IMR-90 (cell line): Measurements from ENCODE around the gene LRRC8C. TPM values are rescaled to one million over a fixed set of nuclear protein-coding genes. Genes with fewer than 3 reads are reported as not detected.

Experiments used
- ATAC-seq: fragments of 200-7000 bp; cut with Tn5 transposase; 2 replicates; pipeline ENCODE4 v1.9.1; 2020; ENCODE audit warnings: low read depth, mild to moderate bottlenecking, moderate library complexity
- BruUV-seq: library from RNA; stranded (reverse); fragments of 400-500 nt; replicated peaks from 2 replicates; lab custom pipeline; 2021; lab: Mats Ljungman, UMichigan
- CTCF ChIA-PET: fragments of 300-600 bp; formaldehyde crosslinking; extraction: SDS; loops from one replicate; lab custom pipeline; 2021; ENCODE audit warnings: antibody characterized with exemption; lab: Yijun Ruan, JAX
- POLR2A ChIA-PET: fragments of 300-600 bp; sonication (Branson Sonifier 250); formaldehyde crosslinking; loops from one replicate; lab custom pipeline; 2022; ENCODE audit warnings: antibody characterized with exemption; ENCODE audit not compliant: unreplicated experiment; lab: Charles Lee
- DNase-seq: peaks from one replicate; pipeline ENCODE4 v3.0.0; 2013
- H2AFZ ChIP-seq: replicated peaks from 2 replicates; pipeline ENCODE3; 2013; ENCODE audit warnings: low read length, mild to moderate bottlenecking; ENCODE audit not compliant: poor library complexity
- H2AK5ac ChIP-seq: 2 replicates; pipeline ENCODE4 v1.6.1; 2013; ENCODE audit warnings: low read depth, low read length, inconsistent platforms
- H2AK9ac ChIP-seq: replicated peaks from 2 replicates; pipeline ENCODE3; 2013; ENCODE audit warnings: mild to moderate bottlenecking, low read depth, low read length, moderate library complexity; ENCODE audit not compliant: poor library complexity
- H2BK120ac ChIP-seq: 2 replicates; pipeline ENCODE4 v1.6.1; 2013; ENCODE audit warnings: low read depth, low read length, inconsistent platforms
- H2BK15ac ChIP-seq: 3 replicates; pipeline ENCODE4 v1.6.1; 2013; ENCODE audit warnings: low read depth, low read length, inconsistent platforms
- H2BK20ac ChIP-seq: 2 replicates; pipeline ENCODE4 v1.6.1; 2013; ENCODE audit warnings: low read depth, mild to moderate bottlenecking, inconsistent platforms, low read length, moderate library complexity
- H2BK5ac ChIP-seq: 2 replicates; pipeline ENCODE4 v1.6.1; 2013; ENCODE audit warnings: mild to moderate bottlenecking, low read depth, low read length, inconsistent platforms; ENCODE audit not compliant: poor library complexity, severe bottlenecking
- H3K14ac ChIP-seq: replicated peaks from 2 replicates; pipeline ENCODE4 v1.6.1; 2013; ENCODE audit warnings: low read depth, low read length, inconsistent platforms
- H3K18ac ChIP-seq: 2 replicates; pipeline ENCODE4 v1.6.1; 2013; ENCODE audit warnings: low read depth, low read length, control low read depth
- H3K23ac ChIP-seq: 2 replicates; pipeline ENCODE4 v1.6.1; 2013; ENCODE audit warnings: low read depth, low read length, inconsistent platforms
- H3K27ac ChIP-seq: 2 replicates; pipeline ENCODE4 v1.5.1; 2013; ENCODE audit warnings: mild to moderate bottlenecking, control low read depth, low read length; ENCODE audit not compliant: insufficient read depth
- H3K27me3 ChIP-seq: 2 replicates; pipeline ENCODE4 v1.6.1; 2013; ENCODE audit warnings: low read length; ENCODE audit not compliant: control insufficient read depth, insufficient read depth
- H3K36me3 ChIP-seq: 2 replicates; pipeline ENCODE4 v1.6.1; 2013; ENCODE audit warnings: low read length, mixed read lengths; ENCODE audit not compliant: control insufficient read depth, insufficient read depth
- H3K4ac ChIP-seq: 2 replicates; pipeline ENCODE4 v1.6.1; 2013; ENCODE audit warnings: low read depth, low read length, inconsistent platforms
- H3K4me1 ChIP-seq: 2 replicates; pipeline ENCODE4 v1.6.1; 2013; ENCODE audit warnings: low read length, mixed read lengths; ENCODE audit not compliant: control insufficient read depth, insufficient read depth
- H3K4me2 ChIP-seq: 2 replicates; pipeline ENCODE4 v1.6.1; 2013; ENCODE audit warnings: low read depth, mild to moderate bottlenecking, control low read depth, low read length, moderate library complexity
- H3K4me3 ChIP-seq: 2 replicates; pipeline ENCODE4 v1.5.1; 2013; ENCODE audit warnings: low read depth, mild to moderate bottlenecking, control low read depth, low read length, moderate library complexity; ENCODE audit not compliant: insufficient read depth
- H3K56ac ChIP-seq: 2 replicates; pipeline ENCODE4 v1.6.1; 2013; ENCODE audit warnings: low read length, inconsistent platforms; ENCODE audit not compliant: insufficient read depth; ENCODE audit errors: extremely low read depth
- H3K79me1 ChIP-seq, 2 experiments: 2 replicates each; pipeline ENCODE4 v1.6.1; 2013; ENCODE audit warnings: low read length in 2 of 2, inconsistent platforms in 1 of 2, low read depth in 1 of 2
- H3K9ac ChIP-seq: 2 replicates; pipeline ENCODE4 v1.6.1; 2013; ENCODE audit warnings: low read depth, low read length, control low read depth
- H3K9me1 ChIP-seq: 2 replicates; pipeline ENCODE4 v1.6.1; 2013; ENCODE audit warnings: low read length, inconsistent platforms; ENCODE audit not compliant: insufficient read depth
- H3K9me3 ChIP-seq: 2 replicates; pipeline ENCODE4 v1.6.1; 2013; ENCODE audit warnings: low read length; ENCODE audit not compliant: control insufficient read depth, insufficient read depth
- H4K20me1 ChIP-seq: 2 replicates; pipeline ENCODE4 v1.6.1; 2013; ENCODE audit warnings: low read length, inconsistent platforms; ENCODE audit not compliant: insufficient read depth
- H4K5ac ChIP-seq: 2 replicates; pipeline ENCODE4 v1.6.1; 2013; ENCODE audit warnings: mild to moderate bottlenecking, low read depth, low read length, control low read depth
- H4K8ac ChIP-seq, 2 experiments: 2 replicates each; pipeline ENCODE4 v1.6.1; 2013; ENCODE audit warnings: low read depth in 2 of 2, low read length in 2 of 2, control low read depth in 1 of 2, inconsistent platforms in 1 of 2
- H4K91ac ChIP-seq: 2 replicates; pipeline ENCODE4 v1.6.1; 2013; ENCODE audit warnings: low read depth, low read length, inconsistent platforms; ENCODE audit not compliant: insufficient read depth
- BHLHE40 ChIP-seq: fragments of 150-350 bp; IDR thresholded peaks from 2 replicates; pipeline ENCODE4 v1.6.1; 2016; ENCODE audit warnings: mild to moderate bottlenecking, low read depth, low read length
- CEBPB ChIP-seq: IDR thresholded peaks from 2 replicates; pipeline ENCODE4 v1.6.1; 2012; ENCODE audit warnings: low read depth, low read length, improper control_type of control experiment
- CHD1 ChIP-seq: IDR thresholded peaks from 2 replicates; pipeline ENCODE4 v1.6.1; 2012; ENCODE audit warnings: low read depth, low read length, improper control_type of control experiment
- CTCF ChIP-seq: conservative IDR thresholded peaks from 2 replicates; pipeline ENCODE4 v1.5.1; 2012; ENCODE audit warnings: mild to moderate bottlenecking, low read depth, low read length, improper control_type of control experiment
- ELK1 ChIP-seq: fragments of 150-350 bp; IDR thresholded peaks from 2 replicates; pipeline ENCODE4 v1.6.1; 2016; ENCODE audit warnings: low read depth, mild to moderate bottlenecking, low read length, moderate library complexity, borderline replicate concordance
- FOS ChIP-seq: fragments of 150-350 bp; IDR thresholded peaks from 2 replicates; pipeline ENCODE4 v1.6.1; 2016; ENCODE audit warnings: low read depth, low read length
- MAFK ChIP-seq: IDR thresholded peaks from 2 replicates; pipeline ENCODE4 v1.6.1; 2012; ENCODE audit warnings: low read depth, low read length, improper control_type of control experiment
- MAZ ChIP-seq: IDR thresholded peaks from 2 replicates; pipeline ENCODE4 v1.6.1; 2012; ENCODE audit warnings: low read depth, mild to moderate bottlenecking, low read length, improper control_type of control experiment, moderate library complexity, borderline replicate concordance
- MXI1 ChIP-seq: IDR thresholded peaks from 2 replicates; pipeline ENCODE4 v1.6.1; 2012; ENCODE audit warnings: low read depth, mild to moderate bottlenecking, low read length, moderate library complexity, borderline replicate concordance
- NFE2L2 ChIP-seq: fragments of 150-350 bp; IDR thresholded peaks from 2 replicates; pipeline ENCODE4 v1.6.1; 2016; ENCODE audit warnings: low read depth, mild to moderate bottlenecking, low read length
- POLR2A ChIP-seq: IDR thresholded peaks from 2 replicates; pipeline ENCODE4 v1.6.1; 2012; ENCODE audit warnings: mild to moderate bottlenecking, low read depth, low read length
- RAD21 ChIP-seq: IDR thresholded peaks from 2 replicates; pipeline ENCODE4 v1.6.1; 2012; ENCODE audit warnings: low read length, improper control_type of control experiment
- RCOR1 ChIP-seq: IDR thresholded peaks from 2 replicates; pipeline ENCODE4 v1.6.1; 2012; ENCODE audit warnings: mild to moderate bottlenecking, low read length, improper control_type of control experiment; ENCODE audit not compliant: insufficient replicate concordance
- RFX5 ChIP-seq: IDR thresholded peaks from 2 replicates; pipeline ENCODE4 v1.8.0; 2012; ENCODE audit warnings: low read depth, mild to moderate bottlenecking, low read length, moderate library complexity
- SMC3 ChIP-seq: fragments of 150-350 bp; IDR thresholded peaks from 2 replicates; pipeline ENCODE4 v1.6.1; 2016; ENCODE audit warnings: low read depth, mild to moderate bottlenecking, antibody characterized with exemption, low read length, moderate library complexity
- USF2 ChIP-seq: fragments of 150-350 bp; IDR thresholded peaks from 2 replicates; pipeline ENCODE4 v1.6.1; 2017; ENCODE audit warnings: mild to moderate bottlenecking, antibody characterized with exemption, low read length, low read depth
- WGBS, 2 experiments: methylation state at CpG; one replicate each; pipeline versions ENCODE4 v1.1.5 to v1.1.7; 2013; ENCODE audit warnings: missing lambda C conversion rate in 2 of 2; ENCODE audit not compliant: insufficient read length in 1 of 2; ENCODE audit errors: extremely low coverage in 2 of 2; 5-methylcytosine and 5-hydroxymethylcytosine counted together
- dilution Hi-C: fragments of 300-500 bp; cut with HindIII; formaldehyde crosslinking; loops from one replicate; pipeline ENCODE4 v1.14.3; 2018; ENCODE audit warnings: low sequenced_read_pairs; ENCODE audit not compliant: unreplicated experiment
- in situ Hi-C: fragments of 300-500 bp; cut with MboI; formaldehyde crosslinking; loops from 3 replicates; pipeline ENCODE4 v1.14.3; 2019; ENCODE audit warnings: low sequenced_read_pairs, inconsistent platforms, mixed read lengths
- intact Hi-C: fragments of 100-400 bp; cut with micrococcal nuclease; formaldehyde crosslinking; loops from 2 replicates; pipeline ENCODE4 v1.10.0; 2022
- polyA plus RNA-seq, 3 experiments: library from polyadenylated mRNA; depleted of rRNA; stranded (reverse); fragments of >200 nt; gene quantifications; 2 replicates each; pipeline ENCODE4 v1.2.3, GENCODE V29; 2012; ENCODE audit warnings: low replicate concordance in 1 of 3
- total RNA-seq: library from RNA; depleted of rRNA; stranded (reverse); fragments of >200 nt; gene quantifications from 2 replicates; pipeline ENCODE4 v1.2.3, GENCODE V29; 2012

Gene LRRC8C
- total and polyA plus RNA-seq, 2 of the 4 experiments (the other 2 are of a cell fraction): 6.5 to 12.9 TPM

- H3K9me1 ChIP-seq: no peaks in the 10 kb centered on the region
- no peak overlapping the region for H2BK120ac ChIP-seq
- H2AFZ ChIP-seq: no peak overlapping the region
- in situ Hi-C loops (no loop called here), intact Hi-C loops (no loop called here), dilution Hi-C loops (no loop called here)
- no peak overlapping the region for H2AK9ac ChIP-seq
- TF ChIP-seq POLR2A (no peak), RFX5 (no peak), MXI1 (no peak), RCOR1 (no peak), BHLHE40 (no peak), MAFK (no peak), CTCF (no peak), CEBPB (no peak), FOS (no peak), CHD1 (no peak), ELK1 (no peak), MAZ (no peak), RAD21 (no peak), NFE2L2 (no peak), SMC3 (no peak), USF2 (no peak)
- no peak overlapping the region for H4K5ac ChIP-seq
- H3K18ac ChIP-seq: no peak overlapping the region
- no peak overlapping the region for H4K8ac ChIP-seq
- no peaks in the 10 kb centered on the region for H3K36me3 ChIP-seq
- DNase-seq: no peak
- H3K27me3 ChIP-seq: no peaks in the 10 kb centered on the region
- ChIA-PET POLR2A (no interaction called here), CTCF (interaction anchor here (1.0 kb wide), 1 partner anchor 10 kb away, joined by 3 read pairs; no protein-coding TSS in a partner anchor)
- H3K23ac ChIP-seq: no peak overlapping the region
- H4K91ac ChIP-seq: no peak overlapping the region
- 68% methylated on average over 5 of the region's 7 CpGs; no CpG with 5 or more reads in 1 of the 2 experiments for WGBS, 2 experiments
- no peak for ATAC-seq
- H2BK5ac ChIP-seq: no peak overlapping the region
- no peak overlapping the region for H3K4me3 ChIP-seq
- no peak overlapping the region for H3K9ac ChIP-seq
- H3K9me3 ChIP-seq: no peaks in the 10 kb centered on the region
- H3K56ac ChIP-seq: no peak overlapping the region
- no peak overlapping the region for H3K4ac ChIP-seq
- H2BK15ac ChIP-seq: no peak overlapping the region
- no peak overlapping the region for H3K4me2 ChIP-seq
- no peaks in the 10 kb centered on the region for H3K4me1 ChIP-seq
- no peak overlapping the region for H3K14ac ChIP-seq
- no peaks in the 10 kb centered on the region for H3K79me1 ChIP-seq
- BruUV-seq: no TSS peak
- H3K27ac ChIP-seq: no peak overlapping the region
- H2BK20ac ChIP-seq: no peak overlapping the region
- H2AK5ac ChIP-seq: no peak overlapping the region
- no peaks in the 10 kb centered on the region for H4K20me1 ChIP-seq
Observed at GRCh38 chr1:89613928-89614327, 19.0 kb upstream of the LRRC8C start.
